BLaER1 (cell line): ENCODE measurements around the gene TUBGCP2.

Source experiments
- H3K27ac ChIP-seq: shearing (Covaris generic); formaldehyde crosslinking; 2 replicates; pipeline ENCODE4 v1.8.1; 2022
- H3K27me3 ChIP-seq: shearing (Covaris generic); formaldehyde crosslinking; 2 replicates; pipeline ENCODE4 v1.8.1; 2022
- H3K36me3 ChIP-seq: shearing (Covaris generic); formaldehyde crosslinking; 2 replicates; pipeline ENCODE4 v1.8.1; 2022
- H3K4me1 ChIP-seq: shearing (Covaris generic); formaldehyde crosslinking; 2 replicates; pipeline ENCODE4 v1.8.1; 2022
- H3K4me2 ChIP-seq: shearing (Covaris generic); formaldehyde crosslinking; 2 replicates; pipeline ENCODE4 v1.8.1; 2022
- H3K4me3 ChIP-seq: shearing (Covaris generic); formaldehyde crosslinking; 2 replicates; pipeline ENCODE4 v1.8.1; 2022
- H3K9ac ChIP-seq: shearing (Covaris generic); formaldehyde crosslinking; 2 replicates; pipeline ENCODE4 v1.8.1; 2022
- H3K9me3 ChIP-seq: shearing (Covaris generic); formaldehyde crosslinking; 2 replicates; pipeline ENCODE4 v1.8.1; 2022
- H4K20me1 ChIP-seq: shearing (Covaris generic); formaldehyde crosslinking; 2 replicates; pipeline ENCODE4 v1.8.1; 2022
- Cebpa-rat ChIP-seq: shearing (Covaris generic); IDR thresholded peaks from 2 replicates; pipeline ENCODE4 v1.8.1; 2022

The TUBGCP2 gene

GRCh38 chr10:133260895-133261725 lies 47.6 kb downstream of the TUBGCP2 start:
- Histone ChIP-seq H3K27ac (peak overlapping the region; percentile 85), H3K36me3 (no peaks in the 10 kb centered on the region), H3K9ac (peak overlapping the region; percentile 79), H3K27me3 (peaks cover 14% of the 10 kb centered on the region), H3K4me1 (peaks cover 76% of the 10 kb centered on the region), H4K20me1 (peaks cover 31% of the 10 kb centered on the region), H3K4me3 (peak overlapping the region; percentile 70), H3K9me3 (no peaks in the 10 kb centered on the region), H3K4me2 (peak overlapping the region; percentile 98)
- no peak for TF ChIP-seq Cebpa-rat

GRCh38 chr10:133259602-133259989 lies 49.1 kb downstream of the TUBGCP2 start:
- TF ChIP-seq Cebpa-rat, result no peak
- H3K4me3 ChIP-seq, result peak overlapping the region; percentile 32; the same call in 1 of the 2 replicates
- peak overlapping the region; percentile 98 for H3K27ac ChIP-seq
- no peaks in the 10 kb centered on the region for H3K36me3 ChIP-seq
- H4K20me1 ChIP-seq, result peaks cover 31% of the 10 kb centered on the region
- H3K27me3 ChIP-seq, result peaks cover 14% of the 10 kb centered on the region
- peak overlapping the region; percentile 98 for H3K4me2 ChIP-seq
- H3K9me3 ChIP-seq, result no peaks in the 10 kb centered on the region
- H3K4me1 ChIP-seq, result peaks cover 90% of the 10 kb centered on the region
- H3K9ac ChIP-seq, result peak overlapping the region; percentile 69; the same call in 1 of the 2 replicates

DNA sequence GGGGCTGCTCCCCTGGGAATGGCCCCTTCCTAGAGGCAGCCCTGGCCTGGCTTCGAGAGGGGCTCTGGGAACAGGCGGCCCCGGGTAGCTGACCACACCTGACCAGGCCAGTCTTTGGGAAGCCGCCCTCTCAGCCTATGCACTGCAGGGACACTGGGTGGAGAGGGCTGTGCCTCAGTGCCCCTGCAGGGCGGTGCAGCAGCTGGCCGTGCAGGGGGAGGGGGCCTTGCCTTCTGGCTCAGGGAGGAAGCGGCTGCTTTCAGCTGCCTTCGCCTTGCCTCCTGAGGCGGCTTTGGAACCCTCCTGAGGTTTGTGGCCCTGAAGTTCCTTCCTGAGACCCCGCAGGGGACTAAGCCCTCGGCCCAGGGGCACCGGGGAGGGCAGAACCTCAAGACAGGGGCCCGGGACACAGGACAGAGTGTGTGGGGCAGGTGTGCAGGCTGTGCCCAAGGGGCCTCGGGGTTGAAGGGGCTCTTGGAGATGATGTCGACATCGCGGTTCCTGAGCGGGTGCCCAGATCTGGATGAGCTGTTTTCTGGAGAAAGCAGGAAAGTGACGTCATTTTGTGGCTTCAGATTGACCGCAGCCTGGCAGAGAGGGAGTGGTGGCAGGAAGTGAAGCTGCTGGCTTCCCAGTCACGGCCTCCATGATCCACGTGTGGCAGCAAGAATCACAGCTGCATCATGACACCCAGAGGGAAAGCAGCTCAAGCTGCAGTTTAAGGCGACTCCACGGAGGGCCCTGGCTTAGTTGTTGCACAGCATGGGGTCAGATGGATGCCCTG lies 49.7 kb downstream of the TUBGCP2 start:
- Histone ChIP-seq H3K36me3 (no peaks in the 10 kb centered on the region), H4K20me1 (peaks cover 31% of the 10 kb centered on the region), H3K9me3 (no peaks in the 10 kb centered on the region), H3K27me3 (peaks cover 14% of the 10 kb centered on the region), H3K4me3 (peak overlapping the region; percentile 60), H3K9ac (peak overlapping the region; percentile 82), H3K27ac (peak overlapping the region; percentile 98), H3K4me2 (peak overlapping the region; percentile 98), H3K4me1 (peaks cover 90% of the 10 kb centered on the region)
- TF ChIP-seq Cebpa-rat, result peak; percentile 96

DNA sequence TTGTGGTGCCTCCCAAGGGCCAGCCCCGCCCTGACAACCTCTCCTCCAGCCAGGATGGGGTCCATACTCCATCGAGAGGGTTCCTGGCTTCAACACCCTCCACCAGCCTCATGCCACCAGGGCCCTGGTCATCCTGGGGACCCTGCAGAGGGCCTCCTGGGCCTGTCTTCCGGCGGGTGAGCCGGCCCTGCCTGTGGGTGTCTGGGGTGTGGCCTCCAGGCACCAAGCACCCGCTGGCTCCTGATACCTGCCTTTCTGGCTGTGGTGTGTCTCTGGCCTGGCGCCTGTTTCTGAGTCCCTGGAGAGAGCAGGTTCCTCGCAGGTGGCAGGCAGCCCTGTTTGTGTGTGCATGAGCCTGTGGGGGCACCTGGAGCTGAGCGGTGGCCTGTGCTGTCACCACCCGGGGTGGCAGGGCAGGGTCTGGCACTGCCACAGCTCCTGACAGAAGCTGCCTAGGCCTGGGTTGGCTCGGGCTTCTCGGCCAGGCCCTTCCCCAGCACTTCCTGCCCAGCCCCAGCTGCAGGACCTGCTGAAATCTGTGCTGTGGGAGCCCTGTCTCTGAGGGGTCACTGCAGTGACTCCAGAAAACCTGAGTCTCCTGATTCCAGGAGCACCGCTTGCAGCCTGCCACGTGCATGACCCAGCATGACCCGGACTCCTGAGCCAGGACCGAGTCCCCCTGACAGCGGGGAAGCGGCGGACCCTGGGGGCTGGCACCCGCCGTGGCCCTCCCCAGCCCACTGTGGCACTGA lies 50.4 kb downstream of the TUBGCP2 start:
- Histone ChIP-seq H3K27ac (peak overlapping the region; percentile 98), H3K4me3 (peak overlapping the region; percentile 60), H3K4me1 (peaks cover 84% of the 10 kb centered on the region), H3K9me3 (no peaks in the 10 kb centered on the region), H3K4me2 (peak overlapping the region; percentile 98), H4K20me1 (peaks cover 31% of the 10 kb centered on the region), H3K36me3 (no peaks in the 10 kb centered on the region), H3K27me3 (peaks cover 8% of the 10 kb centered on the region), H3K9ac (peak overlapping the region; percentile 82)
- no peak for TF ChIP-seq Cebpa-rat

GRCh38 chr10:133257489-133258065 lies 51.1 kb downstream of the TUBGCP2 start:
- Histone ChIP-seq H3K4me2 (peak overlapping the region; percentile 98), H3K9ac (peak overlapping the region; percentile 82)

GRCh38 chr10:133255323-133255722 lies 53.3 kb downstream of the TUBGCP2 start:
- H3K4me2 ChIP-seq, result peak overlapping the region; percentile 9
- no peak overlapping the region for H3K27ac ChIP-seq
- no peaks in the 10 kb centered on the region for H3K9me3 ChIP-seq
- H3K36me3 ChIP-seq, result no peaks in the 10 kb centered on the region
- H3K4me3 ChIP-seq, result no peak overlapping the region
- 0 out of 2 replicates have a peak, but pooled peaks cover 4% of the 10 kb centered on the region for H3K27me3 ChIP-seq
- H4K20me1 ChIP-seq, result peaks cover 24% of the 10 kb centered on the region
- TF ChIP-seq Cebpa-rat, result no peak
- peaks cover 60% of the 10 kb centered on the region for H3K4me1 ChIP-seq
- H3K9ac ChIP-seq, result no peak overlapping the region

More at GRCh38 chr10:133257489-133258065, 51.1 kb downstream of the TUBGCP2 start:
- Histone ChIP-seq H3K36me3 (no peaks in the 10 kb centered on the region), H3K4me3 (peak overlapping the region; percentile 60), H3K27ac (peak overlapping the region; percentile 98), H3K27me3 (peaks cover 2% of the 10 kb centered on the region), H3K9me3 (no peaks in the 10 kb centered on the region), H3K4me1 (peaks cover 77% of the 10 kb centered on the region), H4K20me1 (peaks cover 31% of the 10 kb centered on the region)
- no peak for TF ChIP-seq Cebpa-rat

- Histone ChIP-seq H3K4me3 (no peak overlapping the region), H3K27me3 (0 out of 2 replicates have a peak, but pooled peaks cover 4% of the 10 kb centered on the region), H3K9me3 (no peaks in the 10 kb centered on the region), H3K36me3 (no peaks in the 10 kb centered on the region), H3K27ac (no peak overlapping the region), H3K9ac (0 out of 2 replicates have a peak overlapping the region, but pooled peaks have one; percentile 34), H4K20me1 (peaks cover 18% of the 10 kb centered on the region), H3K4me1 (peaks cover 53% of the 10 kb centered on the region), H3K4me2 (peak overlapping the region; percentile 40; the same call in 1 of the 2 replicates)
- TF ChIP-seq Cebpa-rat, result no peak
Measured at GRCh38 chr10:133254421-133255120, 54.1 kb downstream of the TUBGCP2 start.

DNA sequence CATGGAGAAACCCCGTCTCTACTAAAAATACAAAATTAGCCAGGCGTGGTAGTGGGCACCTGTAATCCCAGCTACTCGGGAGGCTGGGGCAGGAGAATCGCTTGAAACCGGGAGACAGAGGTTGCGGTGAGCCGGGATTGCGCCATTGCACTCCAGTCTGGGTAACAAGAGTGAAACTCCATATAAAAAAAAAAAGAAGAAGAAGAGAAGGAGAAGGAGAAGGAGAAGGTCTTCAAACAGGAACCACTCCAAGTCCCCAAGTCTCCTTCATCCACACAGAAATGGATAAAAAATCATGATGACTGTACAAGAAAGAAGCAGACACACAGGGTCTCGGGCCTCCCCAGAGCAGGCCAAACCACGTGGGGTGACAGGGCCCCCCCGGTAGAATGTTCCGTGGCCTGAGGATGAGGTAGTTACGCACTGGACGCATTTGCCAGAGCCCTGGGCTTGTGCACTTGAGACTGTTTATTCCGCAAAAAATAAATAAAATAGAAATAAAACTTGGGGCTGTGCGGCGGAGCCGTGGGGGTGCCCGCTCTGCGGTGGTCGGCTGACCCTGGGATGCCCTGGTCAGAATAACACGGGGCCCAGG lies 55.2 kb downstream of the TUBGCP2 start:
- Histone ChIP-seq H3K4me2 (no peak overlapping the region), H3K4me3 (no peak overlapping the region), H3K36me3 (no peaks in the 10 kb centered on the region), H3K27me3 (0 out of 2 replicates have a peak, but pooled peaks cover 4% of the 10 kb centered on the region), H4K20me1 (peaks cover 12% of the 10 kb centered on the region), H3K27ac (no peak overlapping the region), H3K4me1 (peaks cover 46% of the 10 kb centered on the region), H3K9ac (no peak overlapping the region), H3K9me3 (no peaks in the 10 kb centered on the region)
- TF ChIP-seq Cebpa-rat, result no peak
